Coronary artery (tissue), 2 donors: ENCODE results near the gene EHMT1.

Experiments used
- DNase-seq: peaks from one replicate; pipeline ENCODE4 v3.0.0-alpha.2; 2017; ENCODE audit warnings: low spot score
- H3K27ac ChIP-seq, 2 donors: fragments of 200-600 bp; sonication (generic); one replicate each; pipeline ENCODE4 v1.5.1; 2016 to 2019
- H3K4me3 ChIP-seq: fragments of 200-600 bp; sonication (generic); 2 replicates; pipeline ENCODE4 v1.5.1; 2016; ENCODE audit warnings: mild to moderate bottlenecking, moderate library complexity
- CTCF ChIP-seq: fragments of 200-600 bp; sonication (generic); IDR thresholded peaks from one replicate; pipeline ENCODE4 v1.5.1; 2019; ENCODE audit warnings: antibody characterized with exemption

Gene EHMT1

DNA sequence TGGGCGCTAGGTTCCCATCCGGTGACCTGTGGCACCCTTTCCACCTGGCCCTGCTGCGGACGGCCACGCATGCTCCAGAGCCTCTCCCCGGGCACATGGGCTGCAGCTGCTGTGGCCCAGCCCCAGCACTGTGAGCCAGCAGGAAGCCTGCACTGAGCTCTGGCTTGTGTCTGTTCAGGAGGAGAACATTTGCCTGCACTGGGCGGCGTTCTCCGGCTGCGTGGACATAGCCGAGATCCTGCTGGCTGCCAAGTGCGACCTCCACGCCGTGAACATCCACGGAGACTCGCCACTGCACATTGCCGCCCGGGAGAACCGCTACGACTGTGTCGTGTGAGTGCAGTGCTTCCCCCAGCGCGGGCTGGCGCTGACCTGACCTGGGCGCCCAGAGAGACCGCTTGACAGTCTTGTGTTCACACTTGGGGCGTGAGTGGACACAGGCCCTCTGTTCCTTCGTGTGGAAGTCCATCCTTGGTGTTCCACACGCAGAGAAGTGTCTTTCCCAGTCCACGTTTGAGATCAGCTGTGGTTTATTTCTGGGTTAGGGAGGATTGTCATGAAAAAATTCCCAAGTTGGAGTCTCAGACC lies 192.6 kb downstream of the EHMT1 start:
- no peak for TF ChIP-seq CTCF
- no peak overlapping the region for H3K4me3 ChIP-seq
- H3K27ac ChIP-seq = no peak overlapping the region
- no peak for DNase-seq

DNA sequence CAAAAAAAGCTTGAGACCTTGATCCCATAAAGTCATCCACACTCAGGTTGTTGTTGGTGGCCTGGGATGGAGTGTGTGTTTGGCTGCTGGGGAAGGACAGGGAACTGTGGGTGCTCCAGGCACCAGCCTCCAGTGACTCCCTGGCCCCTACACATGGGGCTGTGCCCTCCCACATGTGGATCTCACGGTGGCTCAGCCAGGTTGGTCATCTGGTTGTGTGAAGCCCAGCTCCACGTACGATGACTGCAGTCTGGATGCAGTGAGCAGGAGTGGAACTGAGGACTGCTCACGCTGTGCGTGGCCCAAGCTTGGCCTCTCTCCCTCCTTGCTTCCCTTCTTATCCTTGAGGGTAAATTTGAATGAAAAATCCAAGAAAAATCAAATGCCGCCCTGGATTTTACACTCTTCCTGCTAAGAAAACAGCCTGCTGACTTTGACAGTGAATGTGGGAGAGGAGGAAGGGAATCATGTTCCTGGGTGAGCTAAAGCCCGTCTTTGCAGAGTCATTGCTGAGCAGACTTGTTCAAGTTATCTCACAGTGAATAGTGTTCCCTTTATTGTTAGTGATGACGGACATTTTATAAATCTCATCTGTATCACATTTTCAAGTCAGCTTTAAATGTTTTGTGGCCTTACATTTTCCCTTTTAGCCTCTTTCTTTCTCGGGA lies 193.7 kb downstream of the EHMT1 start:
- DNase-seq = no peak
- Histone ChIP-seq H3K4me3 (no peak overlapping the region), H3K27ac (no peak overlapping the region)
- TF ChIP-seq CTCF = no peak

DNA sequence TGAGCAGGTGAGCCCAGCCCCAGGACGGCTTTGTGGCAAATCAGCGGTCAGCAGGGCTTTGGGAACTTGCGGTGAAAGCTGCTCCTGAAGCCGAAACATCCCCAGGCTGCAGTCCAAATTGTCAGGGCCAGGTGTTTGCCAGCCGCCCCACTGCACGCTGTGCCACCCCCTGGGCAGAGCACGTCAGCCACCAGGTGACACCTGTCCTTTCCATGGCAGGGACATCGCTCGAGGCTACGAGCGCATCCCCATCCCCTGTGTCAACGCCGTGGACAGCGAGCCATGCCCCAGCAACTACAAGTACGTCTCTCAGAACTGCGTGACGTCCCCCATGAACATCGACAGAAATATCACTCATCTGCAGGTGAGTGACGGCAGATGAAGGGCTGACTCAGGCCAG lies 194.4 kb downstream of the EHMT1 start:
- no peak for TF ChIP-seq CTCF
- no peak overlapping the region for H3K4me3 ChIP-seq
- H3K27ac ChIP-seq = no peak overlapping the region
- no peak for DNase-seq

DNA sequence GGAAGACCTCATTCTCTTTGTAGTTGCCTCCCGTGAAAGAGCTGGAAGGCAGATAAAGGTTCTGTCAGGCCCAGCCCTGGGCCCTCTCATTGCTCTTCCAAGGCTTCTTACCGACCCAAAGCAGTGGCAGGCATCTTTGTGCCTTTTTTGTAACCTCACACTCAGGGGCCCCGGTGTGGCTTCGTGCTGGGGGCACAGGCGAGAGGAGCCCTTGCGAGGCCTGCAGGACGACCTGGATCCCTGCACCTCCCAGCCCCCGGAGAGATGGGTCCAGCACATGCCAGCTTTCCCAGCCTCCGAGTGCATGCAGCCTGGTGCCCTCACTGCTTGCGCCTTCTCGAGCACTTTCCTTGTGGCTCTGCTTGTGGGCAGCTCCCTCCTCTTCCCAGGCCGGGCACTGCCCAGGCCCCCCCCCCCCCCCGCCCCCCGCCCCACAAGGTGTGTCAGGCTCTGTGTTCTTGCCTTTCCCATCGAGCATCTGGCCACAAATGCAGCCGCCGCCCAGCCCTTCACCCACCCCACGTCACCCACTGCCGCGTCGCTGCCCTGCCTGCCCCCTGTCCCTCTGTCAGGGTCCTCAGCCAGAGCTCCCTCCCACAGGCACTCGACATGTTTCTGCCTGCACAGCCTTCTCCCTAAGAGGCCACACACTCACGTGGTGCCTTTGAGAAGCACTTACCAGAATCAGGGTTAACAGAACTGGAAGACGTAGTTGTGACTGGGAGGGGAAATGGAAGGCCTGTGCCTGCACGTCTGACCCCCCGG lies 195.0 kb downstream of the EHMT1 start:
- H3K4me3 ChIP-seq = no peak overlapping the region
- H3K27ac ChIP-seq = no peak overlapping the region
- TF ChIP-seq CTCF = no peak
- DNase-seq = no peak

- Histone ChIP-seq H3K4me3 (no peak overlapping the region), H3K27ac (no peak overlapping the region)
- DNase-seq = no peak
- TF ChIP-seq CTCF = no peak
These were observed 195.6 kb downstream of the EHMT1 start for GRCh38 chr9:137814436-137814835.

- no peak overlapping the region for H3K4me3 ChIP-seq
- DNase-seq = no peak
- no peak for TF ChIP-seq CTCF
- H3K27ac ChIP-seq = no peak overlapping the region
These were observed 196.0 kb downstream of the EHMT1 start for GRCh38 chr9:137814841-137815240.
